Liver (tissue), 9 donors: Measurements from ENCODE around the gene SESTD1. TPM values are rescaled to one million over a fixed set of nuclear protein-coding genes. Genes with fewer than 3 reads are reported as not detected.

Experiments used
- DNase-seq: peaks from one replicate; pipeline ENCODE4 v3.0.0-alpha.2; 2017; ENCODE audit warnings: low spot score
- H3K27ac ChIP-seq, 2 donors: one replicate each; pipeline ENCODE4 v1.7.0; 2013; ENCODE audit warnings: inconsistent platforms in 2 of 2, low read length in 2 of 2, control low read depth in 1 of 2, low read depth in 1 of 2, mild to moderate bottlenecking in 1 of 2
- H3K27me3 ChIP-seq, 4 donors: one replicate each; pipeline versions ENCODE4 v1.6.1 to v1.7.0; 2013; ENCODE audit warnings: low read length in 3 of 4, inconsistent platforms in 1 of 4, mild to moderate bottlenecking in 1 of 4, moderate library complexity in 1 of 4; ENCODE audit not compliant: control insufficient read depth in 4 of 4, insufficient read depth in 4 of 4
- H3K36me3 ChIP-seq, 4 donors: one replicate each; pipeline versions ENCODE4 v1.6.1 to v1.7.0; 2013; ENCODE audit warnings: low read length in 3 of 4, mild to moderate bottlenecking in 3 of 4, low read depth in 1 of 4, moderate library complexity in 1 of 4; ENCODE audit not compliant: control insufficient read depth in 4 of 4, insufficient read depth in 3 of 4
- H3K4me1 ChIP-seq, 4 donors: one replicate each; pipeline versions ENCODE4 v1.6.1 to v1.7.0; 2013; ENCODE audit warnings: low read length in 3 of 4, mild to moderate bottlenecking in 3 of 4, moderate library complexity in 1 of 4; ENCODE audit not compliant: control insufficient read depth in 4 of 4, insufficient read depth in 4 of 4
- H3K4me3 ChIP-seq, 3 donors: one replicate each; pipeline versions ENCODE4 v1.6.1 to v1.7.0; 2013; ENCODE audit warnings: low read length in 3 of 3, control low read depth in 1 of 3, low read depth in 1 of 3, mild to moderate bottlenecking in 1 of 3
- H3K9ac ChIP-seq, 2 donors: one replicate each; pipeline ENCODE4 v1.7.0; 2013; ENCODE audit warnings: low read length in 2 of 2, mild to moderate bottlenecking in 2 of 2, moderate library complexity in 2 of 2, control low read depth in 1 of 2, low read depth in 1 of 2
- H3K9me3 ChIP-seq, 4 donors: one replicate each; pipeline versions ENCODE4 v1.6.1 to v1.7.0; 2013; ENCODE audit warnings: low read length in 3 of 4; ENCODE audit not compliant: control insufficient read depth in 4 of 4
- EGR1 ChIP-seq, 2 donors: IDR thresholded peaks; 2 replicates each; pipeline ENCODE4 v1.6.1; 2016 to 2018; ENCODE audit warnings: antibody characterized with exemption in 2 of 2, low read depth in 2 of 2
- FOXA1 ChIP-seq: IDR thresholded peaks from 2 replicates; pipeline ENCODE4 v1.6.1; 2016; ENCODE audit warnings: antibody characterized with exemption
- FOXA2 ChIP-seq: IDR thresholded peaks from 2 replicates; pipeline ENCODE4 v1.6.1; 2016; ENCODE audit warnings: antibody characterized with exemption
- GABPA ChIP-seq, 2 donors: IDR thresholded peaks in 1 of 2; conservative IDR thresholded peaks in 1 of 2; 2 replicates each; pipeline ENCODE4 v1.6.1; 2016; ENCODE audit warnings: antibody characterized with exemption in 2 of 2, mild to moderate bottlenecking in 1 of 2, moderate library complexity in 1 of 2
- HNF4G ChIP-seq: IDR thresholded peaks from 2 replicates; pipeline ENCODE4 v1.6.1; 2016; ENCODE audit warnings: antibody characterized with exemption
- MAX ChIP-seq: IDR thresholded peaks from 2 replicates; pipeline ENCODE4 v1.6.1; 2016; ENCODE audit warnings: antibody characterized with exemption
- RAD21 ChIP-seq, 2 donors: IDR thresholded peaks; 2 replicates each; pipeline ENCODE4 v1.6.1; 2016; ENCODE audit warnings: antibody characterized with exemption in 2 of 2, mild to moderate bottlenecking in 2 of 2
- REST ChIP-seq: IDR thresholded peaks from 2 replicates; pipeline ENCODE4 v1.6.1; 2016; ENCODE audit warnings: antibody characterized with exemption, mild to moderate bottlenecking
- RXRA ChIP-seq, 2 donors: IDR thresholded peaks; 2 replicates each; pipeline ENCODE4 v1.6.1; 2017 to 2018; ENCODE audit warnings: antibody characterized with exemption in 2 of 2, mild to moderate bottlenecking in 1 of 2
- YY1 ChIP-seq: IDR thresholded peaks from 2 replicates; pipeline ENCODE4 v1.6.1; 2016; ENCODE audit warnings: antibody characterized with exemption, mild to moderate bottlenecking
- WGBS: extraction: QIAGEN DNeasy Blood & Tissue Kit; methylation state at CpG from one replicate; pipeline ENCODE4 v1.1.7; 2013; 5-methylcytosine and 5-hydroxymethylcytosine counted together
- polyA plus RNA-seq, 2 donors: library from polyadenylated mRNA; stranded (reverse) in 1 of 2; unstranded in 1 of 2; fragments of 200-250 nt in 1 of 2; fragments of >200 nt in 1 of 2; fragmentation: Nextera tagmentation in 1 of 2; extraction: Ambion mirVana in 1 of 2; gene quantifications; one replicate each; pipeline versions ENCODE4 v1.2.1 to v1.2.3, GENCODE V29; 2013 to 2015
- total RNA-seq, 2 donors: library from RNA; depleted of rRNA; stranded (reverse); fragments of >200 nt; gene quantifications; one replicate each; pipeline ENCODE4 v1.2.3, GENCODE V29; 2014
- TF ChIP-seq, protein P1 (sequence below): IDR thresholded peaks from 2 replicates; pipeline ENCODE4 v1.6.1; 2016; ENCODE audit warnings: antibody characterized with exemption
- TF ChIP-seq, protein P2 (sequence below): IDR thresholded peaks from 2 replicates; pipeline ENCODE4 v1.6.1; 2016; ENCODE audit warnings: antibody characterized with exemption
- TF ChIP-seq, protein P3 (sequence below): fragments of 150-350 bp; IDR thresholded peaks from 2 replicates; pipeline ENCODE4 v1.5.1; 2017; ENCODE audit warnings: improper control_type of control experiment, low read depth, low read length; ENCODE audit not compliant: missing input control
- donor health status: healthy.
- donor health status: healthy.
- donor health status: healthy.
- donor health status: healthy.
- donor health status: healthy.

SESTD1 gene
- total and polyA plus RNA-seq, 4 donors = 6.3 to 10.1 (median 7.4) TPM

- Histone ChIP-seq H3K36me3 (no peaks in the 10 kb centered on the region), H3K4me3 (no peak overlapping the region), H3K27ac (no peak overlapping the region), H3K9ac (no peak overlapping the region), H3K4me1 (peaks cover 0 to 1% (median 0%) of the 10 kb centered on the region in 4 donors), H3K9me3 (no peaks in the 10 kb centered on the region), H3K27me3 (no peaks in the 10 kb centered on the region)
- no peak for TF ChIP-seq HNF4G
- TF ChIP-seq, protein P1, sequence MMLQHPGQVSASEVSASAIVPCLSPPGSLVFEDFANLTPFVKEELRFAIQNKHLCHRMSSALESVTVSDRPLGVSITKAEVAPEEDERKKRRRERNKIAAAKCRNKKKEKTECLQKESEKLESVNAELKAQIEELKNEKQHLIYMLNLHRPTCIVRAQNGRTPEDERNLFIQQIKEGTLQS = no peak
- TF ChIP-seq, protein P2, sequence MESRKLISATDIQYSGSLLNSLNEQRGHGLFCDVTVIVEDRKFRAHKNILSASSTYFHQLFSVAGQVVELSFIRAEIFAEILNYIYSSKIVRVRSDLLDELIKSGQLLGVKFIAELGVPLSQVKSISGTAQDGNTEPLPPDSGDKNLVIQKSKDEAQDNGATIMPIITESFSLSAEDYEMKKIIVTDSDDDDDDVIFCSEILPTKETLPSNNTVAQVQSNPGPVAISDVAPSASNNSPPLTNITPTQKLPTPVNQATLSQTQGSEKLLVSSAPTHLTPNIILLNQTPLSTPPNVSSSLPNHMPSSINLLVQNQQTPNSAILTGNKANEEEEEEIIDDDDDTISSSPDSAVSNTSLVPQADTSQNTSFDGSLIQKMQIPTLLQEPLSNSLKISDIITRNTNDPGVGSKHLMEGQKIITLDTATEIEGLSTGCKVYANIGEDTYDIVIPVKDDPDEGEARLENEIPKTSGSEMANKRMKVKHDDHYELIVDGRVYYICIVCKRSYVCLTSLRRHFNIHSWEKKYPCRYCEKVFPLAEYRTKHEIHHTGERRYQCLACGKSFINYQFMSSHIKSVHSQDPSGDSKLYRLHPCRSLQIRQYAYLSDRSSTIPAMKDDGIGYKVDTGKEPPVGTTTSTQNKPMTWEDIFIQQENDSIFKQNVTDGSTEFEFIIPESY = no peak
- TF ChIP-seq FOXA2 = no peak
- TF ChIP-seq RXRA (IDR thresholded peaks at IDR 0.05) = no peak
- no peak for TF ChIP-seq GABPA (IDR thresholded peaks at IDR 0.05 in 1 of 2, conservative IDR thresholded peaks at IDR 0.05 in 1 of 2)
- no peak for TF ChIP-seq YY1
- no peak for TF ChIP-seq EGR1 (IDR thresholded peaks at IDR 0.05; ENCODE audit: low read depth in 2 of 2)
- WGBS = 93% methylated on average over 1 of the region's 1 CpG
- DNase-seq = no peak
Observed at GRCh38 chr2:179238027-179238426, 26.6 kb downstream of the SESTD1 start.

DNA sequence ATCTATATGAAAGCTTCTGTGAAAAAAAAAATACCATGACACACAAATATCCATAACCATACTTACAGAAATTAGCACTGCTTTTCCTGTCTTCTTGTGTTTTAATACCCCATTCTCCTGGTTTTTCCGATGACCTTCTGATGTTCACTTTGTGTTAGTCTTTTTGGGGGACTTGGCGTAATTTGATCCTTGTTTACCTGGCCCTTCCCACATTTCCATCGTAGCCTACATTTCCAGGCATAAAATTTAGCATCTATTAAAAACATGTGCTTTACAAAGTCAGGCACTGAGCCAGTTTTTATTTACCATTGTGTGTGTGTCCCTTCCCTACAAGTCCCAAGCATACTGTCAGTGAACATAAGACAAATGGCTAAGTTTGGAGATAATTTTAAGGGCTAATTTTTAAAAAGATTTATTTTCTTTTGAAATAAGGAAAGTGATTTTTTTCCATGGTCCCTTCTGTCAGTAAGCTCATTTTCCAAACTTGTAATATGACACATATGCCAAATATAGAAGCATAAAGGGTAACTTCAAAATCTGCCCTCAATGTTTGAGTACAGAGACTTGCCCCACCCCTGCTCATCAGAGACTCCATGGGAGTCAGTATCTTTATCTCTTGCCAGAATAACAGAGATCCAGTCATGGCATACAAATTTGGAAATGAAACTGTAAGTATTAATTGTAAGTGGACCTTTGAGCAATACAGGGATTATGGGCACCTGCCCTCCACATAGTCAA is 27.3 kb downstream of the SESTD1 start:
- Histone ChIP-seq H3K9ac (no peak overlapping the region), H3K4me1 (peaks cover 0 to 1% (median 0%) of the 10 kb centered on the region in 4 donors), H3K9me3 (no peaks in the 10 kb centered on the region), H3K4me3 (no peak overlapping the region), H3K36me3 (no peaks in the 10 kb centered on the region), H3K27ac (no peak overlapping the region), H3K27me3 (no peaks in the 10 kb centered on the region)
- no peak for DNase-seq
- WGBS = 90% methylated on average over 3 of the region's 3 CpGs
- TF ChIP-seq RXRA (IDR thresholded peaks at IDR 0.05) (no peak), MAX (no peak), EGR1 (IDR thresholded peaks at IDR 0.05; ENCODE audit: low read depth in 2 of 2) (no peak), YY1 (no peak), FOXA1 (no peak), HNF4G (no peak), RAD21 (IDR thresholded peaks at IDR 0.05) (no peak), GABPA (IDR thresholded peaks at IDR 0.05 in 1 of 2, conservative IDR thresholded peaks at IDR 0.05 in 1 of 2) (no peak), REST (no peak)
- TF ChIP-seq, protein P2 = no peak
- TF ChIP-seq, protein P1 = no peak
- TF ChIP-seq, protein P3, sequence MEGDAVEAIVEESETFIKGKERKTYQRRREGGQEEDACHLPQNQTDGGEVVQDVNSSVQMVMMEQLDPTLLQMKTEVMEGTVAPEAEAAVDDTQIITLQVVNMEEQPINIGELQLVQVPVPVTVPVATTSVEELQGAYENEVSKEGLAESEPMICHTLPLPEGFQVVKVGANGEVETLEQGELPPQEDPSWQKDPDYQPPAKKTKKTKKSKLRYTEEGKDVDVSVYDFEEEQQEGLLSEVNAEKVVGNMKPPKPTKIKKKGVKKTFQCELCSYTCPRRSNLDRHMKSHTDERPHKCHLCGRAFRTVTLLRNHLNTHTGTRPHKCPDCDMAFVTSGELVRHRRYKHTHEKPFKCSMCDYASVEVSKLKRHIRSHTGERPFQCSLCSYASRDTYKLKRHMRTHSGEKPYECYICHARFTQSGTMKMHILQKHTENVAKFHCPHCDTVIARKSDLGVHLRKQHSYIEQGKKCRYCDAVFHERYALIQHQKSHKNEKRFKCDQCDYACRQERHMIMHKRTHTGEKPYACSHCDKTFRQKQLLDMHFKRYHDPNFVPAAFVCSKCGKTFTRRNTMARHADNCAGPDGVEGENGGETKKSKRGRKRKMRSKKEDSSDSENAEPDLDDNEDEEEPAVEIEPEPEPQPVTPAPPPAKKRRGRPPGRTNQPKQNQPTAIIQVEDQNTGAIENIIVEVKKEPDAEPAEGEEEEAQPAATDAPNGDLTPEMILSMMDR = no peak
